ENCODE measurements around the gene ASRGL1.
A peak's percentile ranks its signal among the peaks of the same experiment; 100 is the strongest.

ASRGL1 gene

GRCh38 chr11:62359475-62359874 lies 22.2 kb downstream of the ASRGL1 start:
- H3K27ac ChIP-seq: no peak overlapping the region
- TF ChIP-seq ZFX (IDR thresholded peaks at IDR 0.05) (no peak), CTCF (conservative IDR thresholded peaks at IDR 0.05) (no peak)

- no peak for TF ChIP-seq ZFX (IDR thresholded peaks at IDR 0.05)
- no peak for TF ChIP-seq CTCF (conservative IDR thresholded peaks at IDR 0.05)
These were observed 23.4 kb downstream of the ASRGL1 start for GRCh38 chr11:62360685-62361084.

GRCh38 chr11:62368861-62369477 lies 31.7 kb downstream of the ASRGL1 start:
- H3K27ac ChIP-seq: peak overlapping the region; percentile 61

More at GRCh38 chr11:62360685-62361084, 23.4 kb downstream of the ASRGL1 start:
- H3K27ac ChIP-seq: no peak overlapping the region

GRCh38 chr11:62370743-62371440 lies 33.6 kb downstream of the ASRGL1 start:
- no peak for TF ChIP-seq CTCF (conservative IDR thresholded peaks at IDR 0.05)
- no peak for TF ChIP-seq ZFX (IDR thresholded peaks at IDR 0.05)
- 0 out of 2 replicates have a peak overlapping the region, but pooled peaks have one; percentile 1 for H3K27ac ChIP-seq

- TF ChIP-seq ZFX (IDR thresholded peaks at IDR 0.05): no peak
- no peak for TF ChIP-seq CTCF (conservative IDR thresholded peaks at IDR 0.05)
- H3K27ac ChIP-seq: no peak overlapping the region
These were observed 35.6 kb downstream of the ASRGL1 start for GRCh38 chr11:62372871-62373270.

- no peak overlapping the region for H3K27ac ChIP-seq
- TF ChIP-seq ZFX (IDR thresholded peaks at IDR 0.05): no peak
- no peak for TF ChIP-seq CTCF (conservative IDR thresholded peaks at IDR 0.05)
These were observed 36.3 kb downstream of the ASRGL1 start for GRCh38 chr11:62373464-62374119.

- H3K27ac ChIP-seq: no peak overlapping the region
- TF ChIP-seq CTCF (conservative IDR thresholded peaks at IDR 0.05) (no peak), ZFX (IDR thresholded peaks at IDR 0.05) (no peak)
These were observed 37.6 kb downstream of the ASRGL1 start for GRCh38 chr11:62374801-62375200.

All from C4-2B (cell line).